Epithelial cell of proximal tubule (primary cell): ENCODE data around the gene EFCAB6. TPM values are rescaled to one million over a fixed set of nuclear protein-coding genes. Genes with fewer than 3 reads are reported as not detected.

Source experiments
- DNase-seq: peaks from one replicate; pipeline ENCODE4 v3.0.0-alpha.2; 2011; ENCODE audit warnings: low read depth
- H3K4me3 ChIP-seq: 2 replicates; pipeline ENCODE4 v1.5.1; 2011; ENCODE audit warnings: low read depth, mild to moderate bottlenecking, low read length
- CTCF ChIP-seq: conservative IDR thresholded peaks from 2 replicates; pipeline ENCODE4 v1.5.1; 2012; ENCODE audit warnings: low read depth, mild to moderate bottlenecking, low read length
- total RNA-seq: library from RNA; depleted of rRNA; stranded (reverse); fragments of >200 nt; gene quantifications from 2 replicates; pipeline ENCODE4 v1.2.3, GENCODE V29; 2015

The EFCAB6 gene
- total RNA-seq, 1 donor from 2014 or later, result 0.23 TPM

GRCh38 chr22:43546186-43546585 is 265.9 kb downstream of the EFCAB6 start:
- H3K4me3 ChIP-seq, result no peak overlapping the region
- no peak for TF ChIP-seq CTCF
- DNase-seq, result no peak

DNA sequence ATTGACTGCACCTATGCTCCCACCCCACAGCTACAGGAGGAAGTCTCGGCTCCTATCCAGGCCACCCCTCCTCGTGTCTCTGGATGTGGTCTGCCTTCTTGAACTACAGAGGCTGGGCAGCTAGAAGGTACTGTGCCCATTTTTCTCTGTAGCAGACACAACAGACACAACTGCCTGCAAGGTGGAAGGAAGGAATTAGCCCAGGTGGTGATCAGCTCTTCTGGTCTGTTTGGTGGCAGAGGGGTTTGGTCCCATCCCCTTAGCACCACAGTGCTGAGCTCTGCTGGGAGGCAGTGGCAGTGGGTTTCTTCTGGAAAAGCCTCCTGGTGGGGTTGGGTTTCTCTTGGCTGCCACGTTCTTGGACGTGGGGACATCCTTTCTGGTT is 267.8 kb downstream of the EFCAB6 start:
- no peak for DNase-seq
- no peak overlapping the region for H3K4me3 ChIP-seq
- TF ChIP-seq CTCF, result no peak

GRCh38 chr22:43543522-43544288 is 268.4 kb downstream of the EFCAB6 start:
- no peak for TF ChIP-seq CTCF
- DNase-seq, result no peak
- no peak overlapping the region for H3K4me3 ChIP-seq

- H3K4me3 ChIP-seq, result no peak overlapping the region
- TF ChIP-seq CTCF, result no peak
- no peak for DNase-seq
These were observed 269.2 kb downstream of the EFCAB6 start for GRCh38 chr22:43542681-43543521.

- no peak for DNase-seq
- H3K4me3 ChIP-seq, result no peak overlapping the region
- TF ChIP-seq CTCF, result no peak
These were observed 270.4 kb downstream of the EFCAB6 start for GRCh38 chr22:43541462-43542407.

- H3K4me3 ChIP-seq, result no peak overlapping the region
- TF ChIP-seq CTCF, result no peak
- no peak for DNase-seq
These were observed 271.1 kb downstream of the EFCAB6 start for GRCh38 chr22:43541022-43541421.
